GM12873 (cell line): ENCODE results near the gene FBXO15.
A peak's percentile ranks its signal among the peaks of the same experiment; 100 is the strongest.

Experiments used
- TF ChIP-seq, protein P1 (sequence below): IDR thresholded peaks from 2 replicates; pipeline ENCODE4 v1.5.1; 2012; ENCODE audit warnings: low read depth, mild to moderate bottlenecking, moderate library complexity, low read length, control low read depth; ENCODE audit not compliant: insufficient read depth; ENCODE audit errors: missing control alignments

The FBXO15 gene

DNA sequence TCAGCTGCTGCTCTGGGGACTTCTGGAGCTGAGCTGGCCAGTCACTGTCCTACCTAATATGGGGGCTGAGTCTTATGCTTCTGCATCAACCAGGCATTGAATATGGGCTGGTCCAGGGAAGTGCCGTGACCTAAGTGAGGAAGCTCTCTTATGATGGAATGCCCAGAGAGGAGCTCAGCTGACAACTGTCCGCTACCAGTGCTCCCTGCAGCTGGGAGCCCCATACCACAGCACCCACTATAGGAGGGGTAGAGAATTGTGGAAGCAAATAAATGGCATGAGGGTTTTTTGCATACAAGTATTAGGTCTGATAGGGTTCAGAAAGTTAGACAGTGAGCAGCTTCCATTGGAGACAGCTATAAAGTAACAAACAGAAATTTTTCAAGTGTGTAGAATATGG lies 5.2 kb upstream of the FBXO15 start:
- TF ChIP-seq, protein P1, sequence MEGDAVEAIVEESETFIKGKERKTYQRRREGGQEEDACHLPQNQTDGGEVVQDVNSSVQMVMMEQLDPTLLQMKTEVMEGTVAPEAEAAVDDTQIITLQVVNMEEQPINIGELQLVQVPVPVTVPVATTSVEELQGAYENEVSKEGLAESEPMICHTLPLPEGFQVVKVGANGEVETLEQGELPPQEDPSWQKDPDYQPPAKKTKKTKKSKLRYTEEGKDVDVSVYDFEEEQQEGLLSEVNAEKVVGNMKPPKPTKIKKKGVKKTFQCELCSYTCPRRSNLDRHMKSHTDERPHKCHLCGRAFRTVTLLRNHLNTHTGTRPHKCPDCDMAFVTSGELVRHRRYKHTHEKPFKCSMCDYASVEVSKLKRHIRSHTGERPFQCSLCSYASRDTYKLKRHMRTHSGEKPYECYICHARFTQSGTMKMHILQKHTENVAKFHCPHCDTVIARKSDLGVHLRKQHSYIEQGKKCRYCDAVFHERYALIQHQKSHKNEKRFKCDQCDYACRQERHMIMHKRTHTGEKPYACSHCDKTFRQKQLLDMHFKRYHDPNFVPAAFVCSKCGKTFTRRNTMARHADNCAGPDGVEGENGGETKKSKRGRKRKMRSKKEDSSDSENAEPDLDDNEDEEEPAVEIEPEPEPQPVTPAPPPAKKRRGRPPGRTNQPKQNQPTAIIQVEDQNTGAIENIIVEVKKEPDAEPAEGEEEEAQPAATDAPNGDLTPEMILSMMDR: peak; percentile 7

DNA sequence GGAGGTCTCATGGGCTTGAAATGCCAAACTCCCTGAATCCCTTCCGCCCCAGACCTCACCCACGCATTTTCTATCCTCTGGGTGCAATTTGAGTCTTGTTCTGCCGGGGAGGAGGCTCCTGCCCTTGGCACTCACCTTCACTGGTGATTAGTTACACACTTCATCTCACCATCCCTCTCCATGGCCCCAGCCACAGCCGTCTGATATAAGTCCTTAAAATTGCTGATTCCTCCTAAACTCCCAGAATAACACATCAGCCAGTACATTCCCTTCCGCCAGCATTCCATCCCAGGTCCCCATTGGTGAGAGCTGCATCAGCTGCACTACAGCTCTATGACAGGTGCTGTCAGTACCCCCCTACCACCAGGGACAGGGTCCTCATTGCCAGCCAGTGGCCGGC lies 4.6 kb upstream of the FBXO15 start:
- TF ChIP-seq, protein P1: no peak

GRCh38 chr18:74149878-74150277 lies 2.2 kb upstream of the FBXO15 start:
- TF ChIP-seq, protein P1: no peak

DNA sequence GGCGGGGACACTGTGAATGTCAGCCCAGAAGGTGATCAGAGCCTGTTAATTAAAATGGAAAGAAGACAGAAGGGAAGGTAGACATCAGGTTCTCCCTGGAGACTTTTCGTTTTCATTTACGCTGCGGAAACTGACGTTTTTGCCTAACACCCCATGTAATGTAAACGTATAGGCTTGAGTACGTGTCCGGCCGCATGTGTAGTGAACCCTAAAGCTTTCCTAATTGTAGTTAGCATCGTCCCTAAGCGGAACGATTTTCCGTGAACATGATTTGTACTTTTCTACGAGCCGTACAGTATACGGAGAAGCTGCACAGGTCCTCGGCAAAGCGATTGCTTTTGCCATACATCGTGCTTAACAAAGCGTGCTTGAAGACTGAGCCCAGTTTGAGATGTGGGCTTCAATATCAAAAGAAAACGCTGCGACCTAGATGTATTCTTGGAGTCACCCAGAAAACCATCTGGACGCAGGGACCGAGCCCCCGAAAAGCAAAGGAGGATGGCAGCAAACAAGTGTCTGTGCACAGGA lies 973 bp upstream of the FBXO15 start:
- TF ChIP-seq, protein P1: no peak

- TF ChIP-seq, protein P1: no peak
Observed at GRCh38 chr18:74147491-74147778, 199 bp downstream of the FBXO15 start.

DNA sequence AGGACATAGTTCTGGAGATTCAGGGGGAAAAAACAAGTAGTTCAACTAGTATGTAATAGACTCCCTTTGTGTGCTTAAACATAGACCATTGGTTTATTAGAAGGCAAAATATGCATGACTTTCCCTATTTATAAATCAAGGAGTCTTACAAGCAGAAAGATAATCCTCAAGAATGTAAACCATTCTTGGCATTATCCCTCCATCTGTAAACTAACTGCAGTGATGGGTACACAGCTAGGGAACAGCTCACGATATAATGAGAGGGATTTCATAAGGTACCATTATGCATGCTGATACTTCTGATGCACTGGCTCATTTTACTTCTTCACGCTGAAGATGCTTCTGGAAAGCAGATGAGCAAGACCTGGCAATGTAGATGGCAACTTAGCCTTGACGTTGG lies 878 bp downstream of the FBXO15 start:
- TF ChIP-seq, protein P1: no peak

DNA sequence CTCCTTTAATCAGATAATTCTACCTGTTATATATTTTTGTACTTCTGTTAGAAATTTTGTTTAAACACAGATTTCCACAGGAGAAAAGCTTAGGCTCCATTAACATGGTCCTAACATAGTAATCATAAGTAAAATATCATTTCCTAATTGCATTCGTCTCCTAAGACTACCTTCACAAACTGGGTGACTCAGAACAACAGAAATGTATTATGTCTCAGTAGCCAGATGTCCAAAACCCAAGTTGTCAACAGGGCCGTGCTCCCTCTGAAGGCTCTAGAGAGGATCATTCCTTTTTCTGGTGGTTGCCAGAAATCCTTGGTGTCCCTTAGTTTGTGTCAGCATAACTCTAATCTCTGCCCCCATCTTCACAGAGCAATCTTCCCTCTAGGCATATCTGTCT lies 5.4 kb downstream of the FBXO15 start:
- TF ChIP-seq, protein P1: no peak
